Mucosa of descending colon (tissue), 3 donors: ENCODE data around the gene ANGPT4. TPM values are rescaled to one million over a fixed set of nuclear protein-coding genes. Genes with fewer than 3 reads are reported as not detected.
"Not testable (repeated sequence)": the region's sequence is repeated elsewhere in the genome, so short reads cannot be mapped to it uniquely, and the experiment has no call there.

Experiments used
- ATAC-seq: fragments of 200-7000 bp; cut with Tn5 transposase; one replicate; pipeline ENCODE4 v1.9.1; 2020; ENCODE audit warnings: mild to moderate bottlenecking, moderate library complexity
- DNase-seq, 3 donors: peaks; one replicate each; pipeline ENCODE4 v3.0.0-alpha.2; 2020
- H3K36me3 ChIP-seq: fragments of 200-600 bp; one replicate; pipeline ENCODE4 v1.8.0; 2021; ENCODE audit warnings: low read depth, mild to moderate bottlenecking
- H3K4me1 ChIP-seq: fragments of 200-600 bp; one replicate; pipeline ENCODE4 v1.8.0; 2021; ENCODE audit warnings: low read depth, mild to moderate bottlenecking
- H3K4me3 ChIP-seq: fragments of 200-600 bp; one replicate; pipeline ENCODE4 v1.8.0; 2021; ENCODE audit warnings: mild to moderate bottlenecking
- H3K9me3 ChIP-seq: fragments of 200-600 bp; one replicate; pipeline ENCODE4 v1.8.0; 2021; ENCODE audit warnings: mild to moderate bottlenecking
- CTCF ChIP-seq: fragments of 200-600 bp; IDR thresholded peaks from one replicate; pipeline ENCODE4 v1.8.0; 2022; ENCODE audit warnings: antibody characterized with exemption, mild to moderate bottlenecking
- intact Hi-C, 2 donors: fragments of 100-400 bp; cut with DNase I in 1 of 2; cut with micrococcal nuclease in 1 of 2; formaldehyde crosslinking; loops; one replicate each; pipeline versions ENCODE4 v1.11.0 to v1.11.1; 2022; cut with DNase I, micrococcal nuclease
- total RNA-seq, 3 donors: library from RNA; stranded (reverse); fragmentation: NEBNext Ultra II Directional in 2 of 3; extraction: Animal tissue kit (Norgen Biotek cat#: 25700) in 2 of 3; gene quantifications; one replicate each; pipeline versions ENCODE4 v1.2.1 to v1.2.4, GENCODE V29; 2021 to 2023
- donor health status: DM: no; HTN: no; CAD: no; lungs with moderate emphysema.
- donor health status: DM: no; HTN: no; CAD: no.
- donor health status: DM: no; HTN: yes; CAD: no.

The ANGPT4 gene
- total RNA-seq, 3 donors from 2014 or later: 0.05 TPM; not detected in 2

- Histone ChIP-seq H3K9me3 (no peaks in the 10 kb centered on the region), H3K36me3 (no peaks in the 10 kb centered on the region), H3K4me3 (no peak overlapping the region), H3K4me1 (no peaks in the 10 kb centered on the region)
- TF ChIP-seq CTCF: no peak
- DNase-seq (no peak), ATAC-seq (no peak)
- intact Hi-C loops: no loop called here
Observed at GRCh38 chr20:904039-904545, 12.0 kb downstream of the ANGPT4 start.

- DNase-seq, H3K4me3 ChIP-seq, H3K4me1 ChIP-seq, intact Hi-C loops, H3K36me3 ChIP-seq, H3K9me3 ChIP-seq, ATAC-seq: not testable (repeated sequence)
Observed at GRCh38 chr20:897436-897835, 18.7 kb downstream of the ANGPT4 start.

- Histone ChIP-seq H3K4me1 (no peaks in the 10 kb centered on the region), H3K36me3 (no peaks in the 10 kb centered on the region), H3K4me3 (no peak overlapping the region), H3K9me3 (no peaks in the 10 kb centered on the region)
- DNase-seq: no peak
- ATAC-seq: no peak
- intact Hi-C loops: no loop called here
- no peak for TF ChIP-seq CTCF
Observed at GRCh38 chr20:896501-897025, 19.6 kb downstream of the ANGPT4 start.

- H3K4me3 ChIP-seq, H3K36me3 ChIP-seq, ATAC-seq, intact Hi-C loops, DNase-seq, H3K4me1 ChIP-seq, H3K9me3 ChIP-seq: not testable (repeated sequence)
Observed at GRCh38 chr20:892371-892770, 23.8 kb downstream of the ANGPT4 start.

GRCh38 chr20:891706-892080, 24.4 kb downstream of the ANGPT4 start:
- H3K4me1 ChIP-seq: no peaks in the 10 kb centered on the region
- no peak for TF ChIP-seq CTCF
- DNase-seq (no peak), ATAC-seq (no peak)
- intact Hi-C loops: no loop called here
- H3K9me3 ChIP-seq: no peaks in the 10 kb centered on the region
- H3K36me3 ChIP-seq: no peaks in the 10 kb centered on the region
- H3K4me3 ChIP-seq: no peak overlapping the region

- no peaks in the 10 kb centered on the region for H3K4me1 ChIP-seq
- DNase-seq (peak in 1 of 3 donors; percentile 5), ATAC-seq (no peak)
- intact Hi-C loops: no loop called here
- H3K4me3 ChIP-seq: no peak overlapping the region
- H3K9me3 ChIP-seq: no peaks in the 10 kb centered on the region
- TF ChIP-seq CTCF: no peak
- no peaks in the 10 kb centered on the region for H3K36me3 ChIP-seq
Observed at GRCh38 chr20:891058-891705, 25.0 kb downstream of the ANGPT4 start.

- no peak for ATAC-seq
- no peaks in the 10 kb centered on the region for H3K4me1 ChIP-seq
- no peak for TF ChIP-seq CTCF
- H3K36me3 ChIP-seq: no peaks in the 10 kb centered on the region
- DNase-seq: no peak
- H3K4me3 ChIP-seq: no peak overlapping the region
- no peaks in the 10 kb centered on the region for H3K9me3 ChIP-seq
- intact Hi-C loops: no loop called here
Observed at GRCh38 chr20:890666-891057, 25.5 kb downstream of the ANGPT4 start.
